ENCODE measurements around the gene HS1BP3.

HS1BP3 gene

GRCh38 chr2:20603791-20604190 lies 47.1 kb downstream of the HS1BP3 start:
- no peak for DNase-seq (ENCODE audit: low read depth)
- no peak for TF ChIP-seq CTCF (IDR thresholded peaks at IDR 0.05; ENCODE audit: control insufficient read depth, insufficient read depth, low read depth, low read length, missing control alignments)

GRCh38 chr2:20602803-20603202 lies 48.1 kb downstream of the HS1BP3 start:
- no peak overlapping the region for H3K4me3 ChIP-seq (ENCODE audit: control insufficient read depth, low read depth, low read length)
- DNase-seq (ENCODE audit: low read depth), result no peak
- TF ChIP-seq CTCF (IDR thresholded peaks at IDR 0.05; ENCODE audit: control insufficient read depth, insufficient read depth, low read depth, low read length, missing control alignments), result no peak

More at GRCh38 chr2:20603791-20604190, 47.1 kb downstream of the HS1BP3 start:
- no peak overlapping the region for H3K4me3 ChIP-seq (ENCODE audit: control insufficient read depth, low read depth, low read length)

- no peak for DNase-seq (ENCODE audit: low read depth)
- no peak overlapping the region for H3K4me3 ChIP-seq (ENCODE audit: control insufficient read depth, low read depth, low read length)
- TF ChIP-seq CTCF (IDR thresholded peaks at IDR 0.05; ENCODE audit: control insufficient read depth, insufficient read depth, low read depth, low read length, missing control alignments), result peak; percentile 37
Measured at GRCh38 chr2:20600756-20601325, 50.1 kb downstream of the HS1BP3 start.

GRCh38 chr2:20599861-20600461 lies 50.9 kb downstream of the HS1BP3 start:
- no peak overlapping the region for H3K4me3 ChIP-seq (ENCODE audit: control insufficient read depth, low read depth, low read length)
- DNase-seq (ENCODE audit: low read depth), result no peak
- no peak for TF ChIP-seq CTCF (IDR thresholded peaks at IDR 0.05; ENCODE audit: control insufficient read depth, insufficient read depth, low read depth, low read length, missing control alignments)

- no peak overlapping the region for H3K4me3 ChIP-seq (ENCODE audit: control insufficient read depth, low read depth, low read length)
- TF ChIP-seq CTCF (IDR thresholded peaks at IDR 0.05; ENCODE audit: control insufficient read depth, insufficient read depth, low read depth, low read length, missing control alignments), result no peak
- no peak for DNase-seq (ENCODE audit: low read depth)
Measured at GRCh38 chr2:20599001-20599600, 51.8 kb downstream of the HS1BP3 start.

GRCh38 chr2:20597860-20598183 lies 53.1 kb downstream of the HS1BP3 start:
- no peak for TF ChIP-seq CTCF (IDR thresholded peaks at IDR 0.05; ENCODE audit: control insufficient read depth, insufficient read depth, low read depth, low read length, missing control alignments)
- H3K4me3 ChIP-seq (ENCODE audit: control insufficient read depth, low read depth, low read length), result no peak overlapping the region
- no peak for DNase-seq (ENCODE audit: low read depth)
